HEK293 (cell line): Measurements from ENCODE around the gene PRSS1.

Experiments
- SCRT1 ChIP-seq: fragments of 450-650 bp; formaldehyde crosslinking; IDR thresholded peaks from 2 replicates; pipeline ENCODE4 v1.5.1; 2016; ENCODE audit warnings: missing biosample characterization, missing genetic modification characterization, borderline replicate concordance
- SP2 ChIP-seq: fragments of 450-650 bp; formaldehyde crosslinking; IDR thresholded peaks from 2 replicates; pipeline ENCODE4 v1.5.1; 2016; ENCODE audit warnings: missing biosample characterization, missing genetic modification characterization
- ZNF121 ChIP-seq: fragments of 450-650 bp; formaldehyde crosslinking; IDR thresholded peaks from 2 replicates; pipeline ENCODE4 v1.5.1; 2016; ENCODE audit warnings: missing biosample characterization, missing genetic modification characterization
- ZNF639 ChIP-seq: fragments of 450-650 bp; formaldehyde crosslinking; IDR thresholded peaks from 2 replicates; pipeline ENCODE4 v1.5.1; 2016; ENCODE audit warnings: missing biosample characterization, missing genetic modification characterization
- TF ChIP-seq, protein P1 (sequence below): fragments of 450-650 bp; formaldehyde crosslinking; optimal IDR thresholded peaks from 2 replicates; pipeline ENCODE3; 2016; ENCODE audit warnings: missing biosample characterization, mild to moderate bottlenecking, missing genetic modification characterization
- TF ChIP-seq, protein P2 (sequence below): fragments of 450-650 bp; formaldehyde crosslinking; IDR thresholded peaks from 2 replicates; pipeline ENCODE4 v1.5.1; 2016; ENCODE audit warnings: missing biosample characterization, missing genetic modification characterization

- TF ChIP-seq SP2 (tag by site-specific recombination): no peak
- no peak for TF ChIP-seq ZNF121 (tag by site-specific recombination)
- TF ChIP-seq, protein P1, sequence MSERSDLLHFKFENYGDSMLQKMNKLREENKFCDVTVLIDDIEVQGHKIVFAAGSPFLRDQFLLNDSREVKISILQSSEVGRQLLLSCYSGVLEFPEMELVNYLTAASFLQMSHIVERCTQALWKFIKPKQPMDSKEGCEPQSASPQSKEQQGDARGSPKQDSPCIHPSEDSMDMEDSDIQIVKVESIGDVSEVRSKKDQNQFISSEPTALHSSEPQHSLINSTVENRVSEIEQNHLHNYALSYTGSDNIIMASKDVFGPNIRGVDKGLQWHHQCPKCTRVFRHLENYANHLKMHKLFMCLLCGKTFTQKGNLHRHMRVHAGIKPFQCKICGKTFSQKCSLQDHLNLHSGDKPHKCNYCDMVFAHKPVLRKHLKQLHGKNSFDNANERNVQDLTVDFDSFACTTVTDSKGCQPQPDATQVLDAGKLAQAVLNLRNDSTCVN (tag by site-specific recombination): no peak
- TF ChIP-seq SCRT1 (tag by site-specific recombination): no peak
- TF ChIP-seq, protein P2, sequence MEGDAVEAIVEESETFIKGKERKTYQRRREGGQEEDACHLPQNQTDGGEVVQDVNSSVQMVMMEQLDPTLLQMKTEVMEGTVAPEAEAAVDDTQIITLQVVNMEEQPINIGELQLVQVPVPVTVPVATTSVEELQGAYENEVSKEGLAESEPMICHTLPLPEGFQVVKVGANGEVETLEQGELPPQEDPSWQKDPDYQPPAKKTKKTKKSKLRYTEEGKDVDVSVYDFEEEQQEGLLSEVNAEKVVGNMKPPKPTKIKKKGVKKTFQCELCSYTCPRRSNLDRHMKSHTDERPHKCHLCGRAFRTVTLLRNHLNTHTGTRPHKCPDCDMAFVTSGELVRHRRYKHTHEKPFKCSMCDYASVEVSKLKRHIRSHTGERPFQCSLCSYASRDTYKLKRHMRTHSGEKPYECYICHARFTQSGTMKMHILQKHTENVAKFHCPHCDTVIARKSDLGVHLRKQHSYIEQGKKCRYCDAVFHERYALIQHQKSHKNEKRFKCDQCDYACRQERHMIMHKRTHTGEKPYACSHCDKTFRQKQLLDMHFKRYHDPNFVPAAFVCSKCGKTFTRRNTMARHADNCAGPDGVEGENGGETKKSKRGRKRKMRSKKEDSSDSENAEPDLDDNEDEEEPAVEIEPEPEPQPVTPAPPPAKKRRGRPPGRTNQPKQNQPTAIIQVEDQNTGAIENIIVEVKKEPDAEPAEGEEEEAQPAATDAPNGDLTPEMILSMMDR (tag by site-specific recombination): no peak
- TF ChIP-seq ZNF639: no peak
Observed at GRCh38 chr7:142777318-142777717, 28.0 kb downstream of the PRSS1 start.
